ENCODE results near the gene ZC3H10.

GRCh38 chr12:56127485-56127887, 9.4 kb downstream of the ZC3H10 start:
- TF ChIP-seq CTCF (IDR thresholded peaks at IDR 0.05; ENCODE audit: insufficient read depth, low read length, poor library complexity, severe bottlenecking) (no peak), EZH2phosphoT487 (conservative IDR thresholded peaks at IDR 0.05; ENCODE audit: low read length) (no peak)
